Stimulated activated CD8-positive, alpha-beta memory T cell treated with anti-CD3 and anti-CD28 coated beads, Interleukin-12 subunit alpha, Interleukin-12 subunit beta, amount 100 ng/mL, for 24 hours (primary cell): Measurements from ENCODE around the gene RAPGEF2.

ENCODE experiments used
- DNase-seq: peaks from one replicate; pipeline ENCODE4 v3.0.0-alpha.2; 2020; ENCODE audit errors: extremely low read depth

Gene RAPGEF2

GRCh38 chr4:159197885-159198269, 95.0 kb downstream of the RAPGEF2 start:
- no peak for DNase-seq

DNA sequence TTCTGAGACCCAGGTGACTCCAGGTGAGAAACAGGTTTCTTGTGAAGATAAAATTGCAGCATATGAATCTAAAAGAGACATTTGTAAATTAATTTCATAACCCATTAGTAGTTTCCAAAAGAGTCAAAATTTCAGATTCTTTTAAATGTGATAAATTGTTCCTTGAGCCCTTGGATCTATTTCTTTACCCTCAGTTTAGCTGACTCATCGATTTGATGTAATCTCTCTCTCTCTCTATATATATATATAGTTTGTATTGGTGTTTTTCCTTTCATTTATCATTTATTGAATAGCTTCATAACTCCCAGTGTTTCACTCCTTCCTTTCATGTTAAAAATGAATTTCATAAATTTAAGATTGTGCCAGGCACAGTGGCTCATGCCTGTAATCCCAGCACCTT, 96.9 kb downstream of the RAPGEF2 start:
- DNase-seq: no peak

GRCh38 chr4:159201168-159201567, 98.3 kb downstream of the RAPGEF2 start:
- DNase-seq: no peak

- DNase-seq: no peak
Measured at GRCh38 chr4:159204566-159204965, 101.7 kb downstream of the RAPGEF2 start.

DNA sequence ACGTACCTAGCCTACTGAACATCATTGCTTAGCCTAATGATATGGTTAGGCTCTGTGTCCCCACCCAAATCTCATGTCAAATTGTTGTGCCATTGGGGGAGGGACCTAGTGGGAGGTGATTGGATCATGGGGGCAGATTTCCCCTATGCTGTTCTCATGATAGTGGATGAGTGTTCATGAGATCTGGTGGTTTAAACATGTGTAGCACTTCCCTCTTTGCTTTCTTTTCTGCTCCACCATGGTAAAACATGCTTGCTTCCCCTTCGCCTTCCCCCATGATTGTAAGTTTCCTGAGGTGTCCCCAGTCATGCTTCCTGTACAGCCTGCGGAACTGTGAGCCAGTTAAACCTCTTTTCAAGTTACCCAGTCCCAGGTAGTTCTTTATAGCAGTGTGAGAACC, 102.6 kb downstream of the RAPGEF2 start:
- DNase-seq: no peak

- DNase-seq: no peak
Measured at GRCh38 chr4:159206427-159206871, 103.6 kb downstream of the RAPGEF2 start.

DNA sequence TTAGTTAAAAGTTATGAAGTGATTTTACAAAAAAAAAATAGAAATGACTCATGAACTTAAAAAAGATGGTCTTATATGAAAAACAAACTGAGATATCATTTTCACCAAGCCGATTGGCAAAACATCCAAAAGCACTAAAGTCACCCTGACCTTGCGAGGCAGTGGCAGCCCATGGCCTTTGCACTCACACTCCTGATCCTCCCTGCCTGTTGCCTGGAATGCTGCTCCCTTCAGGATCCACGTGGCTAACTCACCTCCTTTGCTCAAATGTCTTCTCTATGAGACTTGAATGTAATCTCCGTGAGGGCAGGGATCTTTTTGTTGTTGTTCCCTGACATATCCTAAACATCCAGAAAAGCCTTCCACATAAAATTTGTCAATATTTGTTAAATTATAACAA, 106.4 kb downstream of the RAPGEF2 start:
- no peak for DNase-seq

DNA sequence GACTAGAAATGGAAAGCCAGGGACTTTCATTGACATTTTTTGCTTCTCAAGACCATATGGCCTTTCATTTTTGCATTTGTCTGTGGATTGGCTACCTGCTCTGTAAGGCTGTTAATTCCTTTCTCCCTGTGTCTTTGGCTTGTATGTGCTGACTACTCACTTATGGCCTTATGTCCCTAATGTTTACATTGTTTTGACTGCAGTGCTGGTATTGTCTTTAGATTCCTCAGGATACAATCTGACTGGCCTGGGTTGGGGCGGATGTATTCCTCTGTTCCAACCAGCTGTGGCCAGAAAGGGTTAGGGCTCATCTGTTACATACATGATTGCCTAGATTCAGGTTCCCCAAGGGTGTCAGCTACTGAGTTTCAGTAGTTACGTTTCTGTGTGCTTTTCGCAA, 108.1 kb downstream of the RAPGEF2 start:
- DNase-seq: no peak

- DNase-seq: no peak
Measured at GRCh38 chr4:159212675-159213293, 109.9 kb downstream of the RAPGEF2 start.

GRCh38 chr4:159216834-159217233, 114.0 kb downstream of the RAPGEF2 start:
- DNase-seq: no peak

DNA sequence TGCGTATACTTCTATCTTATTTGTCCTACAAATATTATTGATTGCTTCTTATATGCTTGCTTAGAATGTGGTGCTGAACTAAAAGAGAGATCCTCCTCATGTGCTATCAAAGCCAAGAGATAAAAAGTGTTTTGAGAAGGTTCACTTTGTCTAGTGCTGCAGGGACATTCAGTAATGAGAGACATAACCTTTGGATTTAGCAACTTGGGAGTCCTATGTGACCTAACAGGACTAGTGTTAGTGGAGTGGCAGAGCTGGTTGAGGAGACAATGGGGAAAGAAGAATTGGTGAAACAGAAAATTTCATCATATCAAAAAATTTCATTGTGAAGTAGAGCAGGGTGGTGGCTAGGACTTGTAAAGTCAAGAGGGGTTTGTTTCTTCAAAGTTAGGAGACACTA, 117.0 kb downstream of the RAPGEF2 start:
- no peak for DNase-seq

DNA sequence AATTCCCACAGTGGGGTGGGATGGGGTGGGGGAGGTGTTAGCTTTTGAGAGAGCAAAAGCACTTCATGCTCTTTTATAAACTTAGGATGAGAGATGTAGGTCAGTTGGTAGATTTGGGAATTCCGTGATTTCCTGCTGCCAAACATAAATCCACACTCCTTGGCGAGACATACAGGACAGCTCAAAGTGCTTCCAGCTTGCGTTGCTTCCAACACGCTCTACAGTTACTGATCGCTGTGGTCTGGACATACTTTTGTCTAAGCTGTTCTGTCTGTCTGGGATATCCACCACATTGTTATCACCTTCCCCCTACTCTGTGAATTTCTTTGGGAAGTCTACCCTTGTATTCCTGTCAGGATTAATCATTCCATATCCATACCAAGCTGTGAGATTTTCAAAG, 117.5 kb downstream of the RAPGEF2 start:
- no peak for DNase-seq

- DNase-seq: no peak
Measured at GRCh38 chr4:159221280-159221679, 118.4 kb downstream of the RAPGEF2 start.

GRCh38 chr4:159222043-159222552, 119.2 kb downstream of the RAPGEF2 start:
- no peak for DNase-seq

DNA sequence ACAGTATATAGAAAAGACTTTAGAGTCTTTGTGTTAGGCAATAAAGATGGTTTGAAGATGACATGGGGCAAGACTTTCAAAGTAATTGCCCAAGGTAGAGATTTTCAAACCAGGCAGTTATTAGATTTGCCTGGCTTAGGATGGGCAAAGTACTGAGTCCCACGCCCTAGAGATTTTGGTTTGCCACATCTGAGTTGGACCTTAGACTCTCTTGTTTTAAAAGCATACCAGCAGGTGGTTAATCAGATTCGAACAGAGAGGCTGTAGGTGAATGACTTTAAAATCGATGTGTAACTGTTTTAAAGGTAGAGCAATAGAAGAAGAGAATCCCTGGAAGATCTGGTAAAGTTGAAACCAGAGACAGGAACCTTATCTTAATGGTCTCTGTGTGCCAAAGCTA, 121.5 kb downstream of the RAPGEF2 start:
- no peak for DNase-seq

DNA sequence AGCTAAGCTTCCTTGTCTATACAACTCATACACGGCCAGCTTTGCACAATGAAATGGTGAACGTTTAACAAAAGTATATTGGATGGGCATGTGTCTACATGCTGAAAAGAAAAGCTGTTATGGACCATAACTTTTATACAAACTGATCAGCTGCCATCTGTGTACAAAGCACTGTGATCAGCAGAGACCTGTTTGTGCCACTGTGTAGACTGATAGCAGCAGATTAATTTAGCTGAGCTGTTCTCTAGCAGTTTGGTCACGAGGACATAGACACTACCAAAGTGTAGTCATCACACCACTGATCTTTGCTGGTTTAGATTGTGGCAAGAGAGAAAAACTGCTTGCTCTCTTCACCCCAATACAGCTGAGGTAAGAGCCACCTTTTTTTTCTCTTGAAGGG, 124.5 kb downstream of the RAPGEF2 start:
- DNase-seq: no peak

DNA sequence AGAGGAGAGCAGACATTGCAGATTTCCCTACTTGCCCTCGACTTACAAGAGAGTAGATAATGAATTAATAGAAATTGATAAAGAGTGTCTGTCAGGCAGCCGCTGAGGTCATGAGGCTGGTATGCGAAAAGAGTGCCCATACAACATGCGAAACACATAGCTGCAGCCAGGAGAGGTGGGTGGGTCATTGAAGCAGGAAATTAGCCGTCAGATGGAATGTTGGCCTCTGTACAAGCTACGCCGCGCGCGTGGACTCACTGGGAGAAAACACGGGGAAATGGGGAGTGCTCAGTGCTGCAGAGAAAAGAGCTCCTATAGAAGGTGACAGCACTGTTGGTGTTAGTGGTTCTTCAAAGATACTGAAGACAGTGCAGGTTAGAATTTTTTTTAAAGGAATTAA, 125.1 kb downstream of the RAPGEF2 start:
- DNase-seq: no peak

DNA sequence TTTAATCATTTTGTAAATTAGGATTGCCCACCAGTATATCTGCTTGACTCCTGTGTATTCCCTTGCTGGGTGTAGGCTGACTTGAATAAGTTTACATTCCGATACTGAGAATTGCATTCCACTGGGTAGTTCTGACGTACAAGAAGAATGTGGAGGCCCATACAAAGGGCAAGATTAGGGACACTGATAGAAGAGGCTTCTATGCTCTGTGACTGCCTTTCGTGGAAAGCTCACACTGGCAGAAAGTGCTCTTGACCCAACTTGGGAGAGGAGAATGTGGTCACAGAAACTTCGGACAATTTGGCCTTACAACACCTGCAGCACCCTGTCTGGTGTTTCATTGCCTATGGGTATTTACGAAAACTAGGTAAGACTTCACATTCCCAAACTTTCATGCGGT, 126.3 kb downstream of the RAPGEF2 start:
- DNase-seq: no peak

DNA sequence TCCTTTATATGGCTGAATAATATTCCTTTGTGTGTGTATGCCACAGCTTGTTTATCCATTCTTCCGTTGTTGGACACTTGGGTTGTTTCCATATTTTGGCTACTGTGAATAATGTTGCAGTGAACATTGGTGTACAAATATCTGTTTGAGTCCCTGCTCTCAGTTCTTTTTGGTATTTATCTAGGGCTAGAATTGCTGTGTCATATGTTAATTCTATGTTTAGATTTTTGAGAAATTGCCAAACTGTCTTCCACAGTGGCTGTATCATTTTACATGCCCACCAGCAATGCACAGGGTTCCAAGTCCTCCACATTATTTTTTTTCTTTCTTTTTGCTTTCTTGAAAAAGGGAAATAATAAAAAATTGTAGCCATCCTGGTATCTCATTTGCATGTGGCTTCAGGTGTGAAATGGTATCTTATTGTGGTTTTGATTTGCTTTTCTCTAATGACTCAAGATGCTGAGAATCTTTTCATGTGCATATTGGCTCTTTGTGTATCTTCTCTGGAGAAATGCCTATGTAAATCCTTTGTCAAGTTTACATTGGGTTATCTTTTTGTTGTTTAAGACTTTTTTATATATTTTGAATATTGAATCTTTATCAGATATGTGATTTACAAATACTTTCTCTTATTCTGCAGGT, 129.7 kb downstream of the RAPGEF2 start:
- DNase-seq: no peak

DNA sequence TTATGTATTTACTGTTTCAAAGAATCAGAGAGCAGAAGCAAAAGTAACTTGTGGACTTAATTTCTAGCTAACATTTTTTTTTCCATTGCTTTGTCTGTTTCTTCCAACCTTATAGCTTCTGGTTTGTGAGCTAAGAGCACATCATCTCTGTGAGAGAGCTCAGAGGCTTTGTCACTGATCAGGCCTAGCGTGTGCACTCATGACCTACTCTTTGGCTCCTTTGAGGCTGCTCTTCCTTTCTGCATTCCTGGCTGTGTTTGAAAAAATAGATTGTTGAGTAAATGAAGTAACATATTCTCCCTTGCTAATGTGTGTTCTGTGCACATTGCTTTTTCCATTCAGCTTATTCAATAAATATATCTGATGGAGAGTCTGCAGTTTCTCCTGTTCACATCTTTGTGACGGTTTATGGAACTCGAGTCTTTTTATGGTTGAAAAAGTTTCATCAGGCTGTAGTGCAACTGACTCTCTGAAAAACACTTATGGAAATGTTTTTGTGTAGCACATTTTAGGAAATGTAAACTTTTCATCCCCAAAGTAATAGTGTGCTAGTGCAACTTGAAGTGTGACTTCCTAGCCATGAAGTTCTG, 133.0 kb downstream of the RAPGEF2 start:
- DNase-seq: no peak

DNA sequence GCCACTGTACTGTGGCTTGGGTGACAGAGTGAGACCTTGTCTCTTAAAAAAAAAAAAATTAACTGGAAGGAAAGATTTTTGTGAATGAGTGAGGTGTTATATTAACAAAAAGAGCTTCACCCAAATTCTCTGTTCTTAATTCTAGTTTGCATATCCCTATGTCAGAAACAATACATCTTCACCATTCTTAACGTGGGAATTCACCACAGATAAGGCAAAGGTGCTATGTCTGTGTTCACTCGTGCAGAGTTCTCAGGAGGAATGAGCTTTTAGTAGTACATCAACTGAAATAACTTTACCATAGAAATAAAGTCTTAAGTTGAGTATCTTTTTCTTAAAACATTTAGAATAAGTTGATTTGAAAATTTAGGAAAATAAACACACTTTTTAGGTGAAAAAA, 135.1 kb downstream of the RAPGEF2 start:
- no peak for DNase-seq

- no peak for DNase-seq
Measured at GRCh38 chr4:159238631-159239030, 135.8 kb downstream of the RAPGEF2 start.

DNA sequence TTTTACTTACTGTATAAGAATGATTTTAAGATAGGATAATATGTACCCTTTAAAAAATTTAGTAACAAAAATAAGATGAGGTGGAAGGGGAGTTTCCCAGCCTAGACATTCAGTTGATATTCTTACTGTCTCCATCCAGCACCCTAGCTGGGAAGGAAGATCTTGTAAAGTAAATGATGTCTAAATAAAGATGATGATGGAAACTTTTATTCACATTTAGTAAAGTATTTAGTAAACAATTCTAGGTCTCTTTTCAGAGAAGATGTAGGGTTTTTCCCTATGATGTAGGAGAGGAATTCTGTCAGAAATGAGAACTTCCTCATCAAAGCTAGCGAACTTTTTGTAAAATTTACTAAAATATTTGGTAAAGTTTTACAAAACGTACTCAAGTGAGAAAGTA, 136.8 kb downstream of the RAPGEF2 start:
- no peak for DNase-seq
